ENCODE measurements around the gene PAK3.

The PAK3 gene

DNA sequence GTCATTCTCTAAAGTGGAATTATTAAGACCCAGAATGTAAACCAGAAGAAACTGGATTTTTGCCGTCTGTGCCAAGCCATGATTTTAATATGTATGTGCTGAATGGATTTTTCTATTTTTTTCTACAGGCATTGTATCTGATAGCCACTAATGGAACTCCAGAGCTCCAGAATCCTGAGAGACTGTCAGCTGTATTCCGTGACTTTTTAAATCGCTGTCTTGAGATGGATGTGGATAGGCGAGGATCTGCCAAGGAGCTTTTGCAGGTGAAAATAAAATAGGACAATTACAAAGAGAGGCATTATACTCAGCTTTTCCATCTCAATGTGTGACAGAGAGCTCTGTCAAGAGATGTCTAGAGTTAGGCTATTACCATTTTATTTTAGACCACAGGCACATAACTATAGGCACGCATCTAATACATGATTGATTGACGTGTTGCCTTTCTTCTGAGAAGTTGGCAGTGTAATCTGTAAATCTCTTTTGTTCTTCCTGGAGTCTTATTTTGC lies 120.4 kb downstream of the PAK3 start:
- Histone ChIP-seq H4K91ac (ENCODE audit: low read length) (no peak overlapping the region), H3K36me3 (ENCODE audit: control insufficient read depth in 1 of 2, insufficient read depth in 2 of 2, low read depth in 1 of 2, low read length in 2 of 2) (no peaks in the 10 kb centered on the region), H2BK5ac (ENCODE audit: low read depth, low read length, poor library complexity, severe bottlenecking) (no peak overlapping the region), H3K79me1 (replicated peaks; ENCODE audit: low read length, poor library complexity, severe bottlenecking) (no peaks in the 10 kb centered on the region), H3K4me1 (ENCODE audit: control insufficient read depth, insufficient read depth, low read depth, low read length) (no peaks in the 10 kb centered on the region), H3K4ac (ENCODE audit: low read depth in 1 of 2, low read length in 2 of 2) (no peak overlapping the region), H3K4me2 (ENCODE audit: low read length, poor library complexity, severe bottlenecking) (no peak overlapping the region), H2BK12ac (ENCODE audit: low read length in 2 of 2) (no peak overlapping the region), H3K9ac (ENCODE audit: low read length) (no peak overlapping the region), H3K9me3 (ENCODE audit: control insufficient read depth, low read length) (no peaks in the 10 kb centered on the region), H2AFZ (ENCODE audit: low read depth, low read length) (no peak overlapping the region), H3K27ac (ENCODE audit: low read length, poor library complexity, severe bottlenecking) (no peak overlapping the region), H3K4me3 (ENCODE audit: insufficient read depth in 1 of 2, low read depth in 1 of 2, low read length in 2 of 2) (no peak overlapping the region), H2AK5ac (ENCODE audit: low read length, severe bottlenecking) (no peak overlapping the region), H3K23ac (ENCODE audit: low read length in 2 of 2) (no peak overlapping the region), H2BK15ac (ENCODE audit: low read depth, poor library complexity, severe bottlenecking) (no peak overlapping the region), H3K27me3 (ENCODE audit: control insufficient read depth in 1 of 2, insufficient read depth in 1 of 2, low read length in 2 of 2) (peaks cover 0 to 38% of the 10 kb centered on the region in 2 experiments), H3K14ac (ENCODE audit: low read length in 2 of 2) (no peak overlapping the region), H4K8ac (ENCODE audit: low read length) (no peak overlapping the region), H2BK120ac (ENCODE audit: low read depth, low read length) (no peak overlapping the region), H3K18ac (ENCODE audit: low read depth in 1 of 2, low read length in 2 of 2) (no peak overlapping the region)
- DNase-seq, result no peak
- 93% methylated on average over 6 of the region's 6 CpGs for WGBS

DNA sequence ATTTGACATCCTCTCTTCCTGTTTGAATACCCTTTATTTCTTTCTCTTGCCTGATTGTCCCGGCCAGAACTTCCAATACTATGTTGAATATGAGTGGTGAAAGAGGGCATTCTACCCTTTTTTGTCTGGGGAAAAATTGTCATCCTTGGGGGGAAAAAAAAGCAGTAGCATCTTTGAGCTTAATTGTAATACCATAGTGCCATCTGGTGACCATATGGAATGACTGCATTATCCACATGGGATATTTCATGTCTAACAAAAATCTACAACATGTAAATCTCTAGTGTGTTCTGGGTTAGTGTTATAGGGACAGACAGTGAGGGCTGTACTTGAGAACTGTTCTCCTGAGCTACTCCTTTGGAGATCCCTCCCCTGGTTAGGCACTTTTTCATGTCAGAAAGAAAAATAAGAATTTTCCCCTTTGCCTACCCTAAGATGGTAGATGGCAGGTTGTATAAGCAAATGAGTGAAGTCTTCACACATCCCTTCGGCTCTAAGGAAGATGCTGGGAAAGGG lies 148.3 kb downstream of the PAK3 start:
- H2BK15ac ChIP-seq (ENCODE audit: low read depth, poor library complexity, severe bottlenecking), result no peak overlapping the region
- H3K4me1 ChIP-seq (ENCODE audit: control insufficient read depth, insufficient read depth, low read depth, low read length), result no peaks in the 10 kb centered on the region
- no peaks in the 10 kb centered on the region for H3K79me1 ChIP-seq (replicated peaks; ENCODE audit: low read length, poor library complexity, severe bottlenecking)
- H2AK5ac ChIP-seq (ENCODE audit: low read length, severe bottlenecking), result no peak overlapping the region
- H3K27ac ChIP-seq (ENCODE audit: low read length, poor library complexity, severe bottlenecking), result no peak overlapping the region
- H3K4ac ChIP-seq (ENCODE audit: low read depth in 1 of 2, low read length in 2 of 2), result no peak overlapping the region
- H3K9ac ChIP-seq (ENCODE audit: low read length), result no peak overlapping the region
- peak; percentile 18 for DNase-seq
- H3K27me3 ChIP-seq (ENCODE audit: control insufficient read depth in 1 of 2, insufficient read depth in 1 of 2, low read length in 2 of 2), result peaks cover 0 to 52% of the 10 kb centered on the region in 2 experiments
- no peak overlapping the region for H4K91ac ChIP-seq (ENCODE audit: low read length)
- H3K4me2 ChIP-seq (ENCODE audit: low read length, poor library complexity, severe bottlenecking), result no peak overlapping the region
- no peak overlapping the region for H2AFZ ChIP-seq (ENCODE audit: low read depth, low read length)
- H2BK120ac ChIP-seq (ENCODE audit: low read depth, low read length), result no peak overlapping the region
- no CpG with 5 or more reads among the region's 2 CpGs for WGBS
- no peak overlapping the region for H4K8ac ChIP-seq (ENCODE audit: low read length)
- H3K18ac ChIP-seq (ENCODE audit: low read depth in 1 of 2, low read length in 2 of 2), result no peak overlapping the region
- no peak overlapping the region for H2BK5ac ChIP-seq (ENCODE audit: low read depth, low read length, poor library complexity, severe bottlenecking)
- H3K9me3 ChIP-seq (ENCODE audit: control insufficient read depth, low read length), result no peaks in the 10 kb centered on the region
- H3K4me3 ChIP-seq (ENCODE audit: insufficient read depth in 1 of 2, low read depth in 1 of 2, low read length in 2 of 2), result no peak overlapping the region
- H2BK12ac ChIP-seq (ENCODE audit: low read length in 2 of 2), result no peak overlapping the region
- no peak overlapping the region for H3K23ac ChIP-seq (ENCODE audit: low read length in 2 of 2)
- H3K36me3 ChIP-seq (ENCODE audit: control insufficient read depth in 1 of 2, insufficient read depth in 2 of 2, low read depth in 1 of 2, low read length in 2 of 2), result no peaks in the 10 kb centered on the region
- no peak overlapping the region for H3K14ac ChIP-seq (ENCODE audit: low read length in 2 of 2)

DNA sequence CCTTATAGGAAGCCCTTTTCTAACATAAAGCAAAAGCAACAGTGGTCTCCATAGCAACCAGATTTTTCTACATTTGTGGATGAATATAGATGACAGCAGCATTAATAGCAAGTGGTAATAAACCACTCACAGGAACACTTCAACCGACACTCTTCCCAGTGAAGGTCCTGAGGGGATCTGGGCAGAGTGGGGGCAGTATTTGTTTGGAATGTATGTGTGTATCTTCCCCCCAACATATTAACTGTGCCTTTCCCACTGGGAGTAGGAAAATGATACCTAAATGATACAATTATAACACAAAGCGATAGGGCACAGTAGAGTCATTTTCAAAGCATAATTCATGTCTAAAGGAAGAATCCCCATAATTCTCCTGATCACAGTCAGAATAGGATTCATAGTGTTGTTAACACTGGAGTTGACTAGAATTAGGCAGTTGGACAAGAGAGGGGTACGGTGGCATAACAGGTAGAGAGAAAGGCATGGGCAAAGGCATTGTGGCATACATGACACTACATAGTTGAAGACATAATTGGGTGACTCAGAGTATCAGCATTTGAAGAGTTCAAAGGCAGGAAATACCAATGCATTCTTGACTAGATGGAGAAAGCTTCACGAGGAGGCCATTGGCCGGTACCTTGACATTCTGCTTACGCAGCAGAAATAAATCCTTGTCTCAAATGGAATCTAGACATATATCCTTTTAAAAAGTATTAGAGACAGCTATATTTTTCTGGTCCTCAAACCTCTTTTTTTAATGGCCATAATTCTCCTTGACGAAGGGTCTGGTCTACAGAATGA lies 159.1 kb downstream of the PAK3 start:
- no peaks in the 10 kb centered on the region for H3K4me1 ChIP-seq (ENCODE audit: control insufficient read depth, insufficient read depth, low read depth, low read length)
- H3K18ac ChIP-seq (ENCODE audit: low read depth in 1 of 2, low read length in 2 of 2), result no peak overlapping the region
- H3K27ac ChIP-seq (ENCODE audit: low read length, poor library complexity, severe bottlenecking), result no peak overlapping the region
- no peak overlapping the region for H2AFZ ChIP-seq (ENCODE audit: low read depth, low read length)
- H3K23ac ChIP-seq (ENCODE audit: low read length in 2 of 2), result no peak overlapping the region
- no peak overlapping the region for H2BK15ac ChIP-seq (ENCODE audit: low read depth, poor library complexity, severe bottlenecking)
- H2AK5ac ChIP-seq (ENCODE audit: low read length, severe bottlenecking), result no peak overlapping the region
- no peak overlapping the region for H3K4me3 ChIP-seq (ENCODE audit: insufficient read depth in 1 of 2, low read depth in 1 of 2, low read length in 2 of 2)
- DNase-seq, result no peak
- H3K27me3 ChIP-seq (ENCODE audit: control insufficient read depth in 1 of 2, insufficient read depth in 1 of 2, low read length in 2 of 2), result peaks cover 0 to 35% of the 10 kb centered on the region in 2 experiments
- no peak overlapping the region for H4K91ac ChIP-seq (ENCODE audit: low read length)
- H4K8ac ChIP-seq (ENCODE audit: low read length), result no peak overlapping the region
- H3K4ac ChIP-seq (ENCODE audit: low read depth in 1 of 2, low read length in 2 of 2), result no peak overlapping the region
- no peaks in the 10 kb centered on the region for H3K9me3 ChIP-seq (ENCODE audit: control insufficient read depth, low read length)
- 67% methylated on average over 1 of the region's 7 CpGs for WGBS
- no peaks in the 10 kb centered on the region for H3K36me3 ChIP-seq (ENCODE audit: control insufficient read depth in 1 of 2, insufficient read depth in 2 of 2, low read depth in 1 of 2, low read length in 2 of 2)
- no peak overlapping the region for H2BK5ac ChIP-seq (ENCODE audit: low read depth, low read length, poor library complexity, severe bottlenecking)
- H3K79me1 ChIP-seq (replicated peaks; ENCODE audit: low read length, poor library complexity, severe bottlenecking), result no peaks in the 10 kb centered on the region
- H3K9ac ChIP-seq (ENCODE audit: low read length), result no peak overlapping the region
- no peak overlapping the region for H2BK12ac ChIP-seq (ENCODE audit: low read length in 2 of 2)
- H3K4me2 ChIP-seq (ENCODE audit: low read length, poor library complexity, severe bottlenecking), result no peak overlapping the region
- no peak overlapping the region for H2BK120ac ChIP-seq (ENCODE audit: low read depth, low read length)
- no peak overlapping the region for H3K14ac ChIP-seq (ENCODE audit: low read length in 2 of 2)

GRCh38 chrX:111257733-111258132 lies 161.7 kb downstream of the PAK3 start:
- H3K4me2 ChIP-seq (ENCODE audit: low read length, poor library complexity, severe bottlenecking), result no peak overlapping the region
- H2BK120ac ChIP-seq (ENCODE audit: low read depth, low read length), result no peak overlapping the region
- H3K4ac ChIP-seq (ENCODE audit: low read depth in 1 of 2, low read length in 2 of 2), result no peak overlapping the region
- peaks cover 0 to 34% of the 10 kb centered on the region in 2 experiments for H3K27me3 ChIP-seq (ENCODE audit: control insufficient read depth in 1 of 2, insufficient read depth in 1 of 2, low read length in 2 of 2)
- no peak overlapping the region for H2BK5ac ChIP-seq (ENCODE audit: low read depth, low read length, poor library complexity, severe bottlenecking)
- no peak overlapping the region for H3K4me3 ChIP-seq (ENCODE audit: insufficient read depth in 1 of 2, low read depth in 1 of 2, low read length in 2 of 2)
- H3K18ac ChIP-seq (ENCODE audit: low read depth in 1 of 2, low read length in 2 of 2), result no peak overlapping the region
- no peaks in the 10 kb centered on the region for H3K9me3 ChIP-seq (ENCODE audit: control insufficient read depth, low read length)
- no peak overlapping the region for H2BK12ac ChIP-seq (ENCODE audit: low read length in 2 of 2)
- 66% methylated on average over 2 of the region's 3 CpGs for WGBS
- no peak for DNase-seq
- no peak overlapping the region for H2AK5ac ChIP-seq (ENCODE audit: low read length, severe bottlenecking)
- H3K14ac ChIP-seq (ENCODE audit: low read length in 2 of 2), result no peak overlapping the region
- H4K91ac ChIP-seq (ENCODE audit: low read length), result no peak overlapping the region
- no peak overlapping the region for H3K23ac ChIP-seq (ENCODE audit: low read length in 2 of 2)
- no peak overlapping the region for H2BK15ac ChIP-seq (ENCODE audit: low read depth, poor library complexity, severe bottlenecking)
- no peaks in the 10 kb centered on the region for H3K4me1 ChIP-seq (ENCODE audit: control insufficient read depth, insufficient read depth, low read depth, low read length)
- no peak overlapping the region for H3K9ac ChIP-seq (ENCODE audit: low read length)
- H3K79me1 ChIP-seq (replicated peaks; ENCODE audit: low read length, poor library complexity, severe bottlenecking), result no peaks in the 10 kb centered on the region
- no peaks in the 10 kb centered on the region for H3K36me3 ChIP-seq (ENCODE audit: control insufficient read depth in 1 of 2, insufficient read depth in 2 of 2, low read depth in 1 of 2, low read length in 2 of 2)
- no peak overlapping the region for H4K8ac ChIP-seq (ENCODE audit: low read length)
- H2AFZ ChIP-seq (ENCODE audit: low read depth, low read length), result no peak overlapping the region
- no peak overlapping the region for H3K27ac ChIP-seq (ENCODE audit: low read length, poor library complexity, severe bottlenecking)
